ENCODE results near the gene MYOG.

DNA sequence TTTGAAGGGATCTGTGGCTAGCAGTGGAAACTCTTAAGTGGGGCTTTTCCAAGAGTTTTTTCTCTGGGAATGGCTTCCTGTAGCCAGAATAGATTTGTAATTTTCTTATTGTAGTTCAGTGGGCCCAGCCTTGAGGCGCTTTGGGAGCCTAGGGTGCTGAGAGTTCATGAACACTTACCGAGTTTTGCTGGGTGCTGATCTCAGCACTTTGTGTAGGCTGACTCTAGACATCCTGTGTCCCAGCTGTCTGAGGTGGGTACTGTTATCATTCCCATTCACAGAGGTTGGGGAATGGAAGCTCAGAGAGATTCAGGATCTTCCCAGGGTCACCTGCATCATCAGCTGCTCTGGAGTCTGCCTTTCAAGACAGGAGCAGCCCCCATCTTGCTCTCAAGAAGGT, 52.5 kb downstream of the MYOG start:
- TF ChIP-seq, protein P1, sequence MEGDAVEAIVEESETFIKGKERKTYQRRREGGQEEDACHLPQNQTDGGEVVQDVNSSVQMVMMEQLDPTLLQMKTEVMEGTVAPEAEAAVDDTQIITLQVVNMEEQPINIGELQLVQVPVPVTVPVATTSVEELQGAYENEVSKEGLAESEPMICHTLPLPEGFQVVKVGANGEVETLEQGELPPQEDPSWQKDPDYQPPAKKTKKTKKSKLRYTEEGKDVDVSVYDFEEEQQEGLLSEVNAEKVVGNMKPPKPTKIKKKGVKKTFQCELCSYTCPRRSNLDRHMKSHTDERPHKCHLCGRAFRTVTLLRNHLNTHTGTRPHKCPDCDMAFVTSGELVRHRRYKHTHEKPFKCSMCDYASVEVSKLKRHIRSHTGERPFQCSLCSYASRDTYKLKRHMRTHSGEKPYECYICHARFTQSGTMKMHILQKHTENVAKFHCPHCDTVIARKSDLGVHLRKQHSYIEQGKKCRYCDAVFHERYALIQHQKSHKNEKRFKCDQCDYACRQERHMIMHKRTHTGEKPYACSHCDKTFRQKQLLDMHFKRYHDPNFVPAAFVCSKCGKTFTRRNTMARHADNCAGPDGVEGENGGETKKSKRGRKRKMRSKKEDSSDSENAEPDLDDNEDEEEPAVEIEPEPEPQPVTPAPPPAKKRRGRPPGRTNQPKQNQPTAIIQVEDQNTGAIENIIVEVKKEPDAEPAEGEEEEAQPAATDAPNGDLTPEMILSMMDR (IDR thresholded peaks at IDR 0.05 in 8 of 11, conservative IDR thresholded peaks at IDR 0.05 in 3 of 11): no peak
- no peak for TF ChIP-seq POLR2A (IDR thresholded peaks at IDR 0.05)
- no peak for TF ChIP-seq POLR2AphosphoS5 (IDR thresholded peaks at IDR 0.05)

Data from spleen (tissue), 7 donors.